SU-DHL-6 (cell line): ENCODE measurements around the gene SLC22A23.

Source experiments
- CTCF ChIP-seq: fragments of 200-600 bp; sonication (generic); IDR thresholded peaks from one replicate; pipeline ENCODE4 v1.5.1; 2017; ENCODE audit warnings: antibody characterized with exemption, mild to moderate bottlenecking, low read length, moderate library complexity; ENCODE audit not compliant: insufficient read depth, poor library complexity, severe bottlenecking
- EZH2phosphoT487 ChIP-seq: fragments of 200-600 bp; sonication (generic), shearing (Covaris generic); conservative IDR thresholded peaks from 2 replicates; pipeline ENCODE4 v1.6.1; 2018; ENCODE audit warnings: mild to moderate bottlenecking, antibody characterized with exemption, low read length, moderate library complexity, mixed read lengths

GRCh38 chr6:3350252-3350796 is 106.5 kb downstream of the SLC22A23 start:
- no peak for TF ChIP-seq CTCF
- no peak for TF ChIP-seq EZH2phosphoT487
